ENCODE data around the gene DSG2.

DSG2 gene

DNA sequence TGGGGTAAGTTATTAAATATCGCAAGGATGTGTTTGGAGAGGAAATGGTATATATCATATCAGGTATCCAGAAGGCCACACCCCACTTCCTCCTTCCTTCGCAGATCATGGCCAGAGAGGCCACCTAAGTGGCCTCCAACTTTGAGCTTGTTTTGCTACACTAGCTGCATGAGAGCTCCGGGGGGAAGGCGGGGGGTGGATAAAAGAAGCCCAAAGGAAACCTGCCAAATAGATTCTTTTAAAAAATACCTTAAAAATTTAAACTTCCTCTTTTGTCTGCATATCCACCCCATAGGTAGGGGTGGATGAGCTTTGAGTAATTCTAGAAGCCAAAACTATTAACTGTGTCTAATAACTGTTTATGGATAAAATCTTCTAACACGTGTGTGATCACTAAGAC lies 88.0 kb downstream of the DSG2 start:
- no peaks in the 10 kb centered on the region for H3K4me1 ChIP-seq (ENCODE audit: control insufficient read depth, insufficient read depth, low read length, unreplicated experiment)
- no peaks in the 10 kb centered on the region for H3K79me2 ChIP-seq (ENCODE audit: control insufficient read depth, insufficient read depth, low read length, unreplicated experiment)
- H2AFZ ChIP-seq (ENCODE audit: low read length, unreplicated experiment) = no peak overlapping the region
- H3K36me3 ChIP-seq (ENCODE audit: insufficient read depth, low read length) = no peaks in the 10 kb centered on the region
- peaks cover 17% of the 10 kb centered on the region for H3K27me3 ChIP-seq (ENCODE audit: insufficient read depth, low read length)
- H3K27ac ChIP-seq (ENCODE audit: low read depth, low read length) = no peak overlapping the region
- no peak overlapping the region for H3K4me3 ChIP-seq (ENCODE audit: low read depth, low read length)

DNA sequence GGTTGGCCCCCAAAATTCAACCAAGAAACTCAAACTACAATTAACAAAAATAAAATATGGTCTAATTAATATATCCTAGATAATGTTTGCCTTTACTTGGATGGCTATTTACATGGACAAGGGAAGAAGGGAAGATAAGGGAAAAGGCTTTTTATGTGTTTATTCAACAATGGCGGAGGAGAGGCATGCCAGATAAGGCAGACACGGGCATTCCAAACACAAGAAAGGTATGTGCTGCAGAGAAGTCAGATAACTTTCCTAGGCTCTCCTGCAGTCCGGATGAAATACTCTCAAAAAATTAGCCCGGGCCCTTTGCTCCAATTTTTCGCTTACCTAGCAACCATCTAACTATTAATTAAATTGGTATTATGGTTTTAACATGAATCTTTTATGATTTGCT lies 88.6 kb downstream of the DSG2 start:
- Histone ChIP-seq H3K27ac (ENCODE audit: low read depth, low read length) (no peak overlapping the region), H3K4me1 (ENCODE audit: control insufficient read depth, insufficient read depth, low read length, unreplicated experiment) (no peaks in the 10 kb centered on the region), H3K27me3 (ENCODE audit: insufficient read depth, low read length) (peaks cover 21% of the 10 kb centered on the region), H3K79me2 (ENCODE audit: control insufficient read depth, insufficient read depth, low read length, unreplicated experiment) (no peaks in the 10 kb centered on the region), H3K4me3 (ENCODE audit: low read depth, low read length) (no peak overlapping the region), H3K36me3 (ENCODE audit: insufficient read depth, low read length) (no peaks in the 10 kb centered on the region), H2AFZ (ENCODE audit: low read length, unreplicated experiment) (no peak overlapping the region)

DNA sequence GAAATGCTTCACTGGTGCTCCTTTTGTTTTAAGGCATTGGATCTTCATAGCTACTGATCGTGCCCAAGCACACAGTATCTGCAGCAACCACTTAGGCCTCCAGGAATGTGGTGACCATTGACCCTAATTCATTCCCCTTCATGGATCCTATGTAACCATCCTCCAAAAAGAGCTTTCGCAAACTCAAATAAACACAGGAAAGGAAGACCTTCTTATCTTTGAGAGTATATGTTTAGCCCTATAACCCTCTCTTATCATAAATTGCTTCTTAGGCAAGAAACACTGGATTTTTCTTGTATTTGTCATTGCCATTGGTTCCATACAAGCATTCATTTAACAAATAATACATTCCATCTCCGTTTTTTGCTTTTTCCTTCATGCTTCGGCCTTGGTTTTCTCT lies 89.6 kb downstream of the DSG2 start:
- H3K4me3 ChIP-seq (ENCODE audit: low read depth, low read length) = no peak overlapping the region
- no peak overlapping the region for H3K27ac ChIP-seq (ENCODE audit: low read depth, low read length)
- H3K27me3 ChIP-seq (ENCODE audit: insufficient read depth, low read length) = peaks cover 30% of the 10 kb centered on the region
- H2AFZ ChIP-seq (ENCODE audit: low read length, unreplicated experiment) = no peak overlapping the region
- no peaks in the 10 kb centered on the region for H3K36me3 ChIP-seq (ENCODE audit: insufficient read depth, low read length)
- no peaks in the 10 kb centered on the region for H3K79me2 ChIP-seq (ENCODE audit: control insufficient read depth, insufficient read depth, low read length, unreplicated experiment)
- H3K4me1 ChIP-seq (ENCODE audit: control insufficient read depth, insufficient read depth, low read length, unreplicated experiment) = no peaks in the 10 kb centered on the region

DNA sequence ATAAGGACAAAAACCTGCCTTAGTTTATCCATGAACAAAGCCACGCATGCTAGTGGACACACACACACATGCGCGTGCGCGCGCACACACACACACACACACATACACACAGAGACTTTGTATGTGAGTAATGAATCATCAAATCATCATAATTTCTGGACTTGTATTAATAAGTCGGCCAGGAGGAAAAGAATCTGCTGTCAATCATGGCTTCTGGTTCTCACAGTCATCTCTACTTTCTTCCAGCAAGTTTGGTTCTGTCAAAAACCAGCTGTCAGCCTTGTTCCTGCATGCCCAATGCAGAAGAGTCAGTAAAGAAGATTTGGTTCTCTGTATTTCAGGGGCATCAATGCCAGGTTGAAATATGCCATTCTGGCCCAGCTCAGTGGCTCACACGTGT lies 92.6 kb downstream of the DSG2 start:
- Histone ChIP-seq H3K79me2 (ENCODE audit: control insufficient read depth, insufficient read depth, low read length, unreplicated experiment) (no peaks in the 10 kb centered on the region), H2AFZ (ENCODE audit: low read length, unreplicated experiment) (no peak overlapping the region), H3K4me3 (ENCODE audit: low read depth, low read length) (no peak overlapping the region), H3K27ac (ENCODE audit: low read depth, low read length) (no peak overlapping the region), H3K4me1 (ENCODE audit: control insufficient read depth, insufficient read depth, low read length, unreplicated experiment) (no peaks in the 10 kb centered on the region), H3K36me3 (ENCODE audit: insufficient read depth, low read length) (no peaks in the 10 kb centered on the region), H3K27me3 (ENCODE audit: insufficient read depth, low read length) (peaks cover 56% of the 10 kb centered on the region)

DNA sequence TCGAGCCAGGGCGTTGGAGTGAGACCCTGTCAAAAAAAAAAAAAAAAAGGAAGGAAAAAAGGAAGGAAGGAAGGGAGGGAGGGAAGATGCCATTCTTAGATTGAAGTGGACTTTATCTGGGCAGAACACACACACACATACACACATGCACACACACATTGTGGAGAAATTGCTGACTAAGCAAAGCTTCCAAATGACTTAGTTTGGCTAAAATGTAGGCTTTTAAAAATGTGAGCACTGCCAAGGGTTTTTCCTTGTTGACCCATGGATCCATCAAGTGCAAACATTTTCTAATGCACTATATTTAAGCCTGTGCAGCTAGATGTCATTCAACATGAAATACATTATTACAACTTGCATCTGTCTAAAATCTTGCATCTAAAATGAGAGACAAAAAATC lies 93.1 kb downstream of the DSG2 start:
- H2AFZ ChIP-seq (ENCODE audit: low read length, unreplicated experiment) = no peak overlapping the region
- H3K4me3 ChIP-seq (ENCODE audit: low read depth, low read length) = no peak overlapping the region
- H3K27ac ChIP-seq (ENCODE audit: low read depth, low read length) = no peak overlapping the region
- H3K36me3 ChIP-seq (ENCODE audit: insufficient read depth, low read length) = no peaks in the 10 kb centered on the region
- H3K79me2 ChIP-seq (ENCODE audit: control insufficient read depth, insufficient read depth, low read length, unreplicated experiment) = no peaks in the 10 kb centered on the region
- no peaks in the 10 kb centered on the region for H3K4me1 ChIP-seq (ENCODE audit: control insufficient read depth, insufficient read depth, low read length, unreplicated experiment)
- peaks cover 59% of the 10 kb centered on the region for H3K27me3 ChIP-seq (ENCODE audit: insufficient read depth, low read length)

DNA sequence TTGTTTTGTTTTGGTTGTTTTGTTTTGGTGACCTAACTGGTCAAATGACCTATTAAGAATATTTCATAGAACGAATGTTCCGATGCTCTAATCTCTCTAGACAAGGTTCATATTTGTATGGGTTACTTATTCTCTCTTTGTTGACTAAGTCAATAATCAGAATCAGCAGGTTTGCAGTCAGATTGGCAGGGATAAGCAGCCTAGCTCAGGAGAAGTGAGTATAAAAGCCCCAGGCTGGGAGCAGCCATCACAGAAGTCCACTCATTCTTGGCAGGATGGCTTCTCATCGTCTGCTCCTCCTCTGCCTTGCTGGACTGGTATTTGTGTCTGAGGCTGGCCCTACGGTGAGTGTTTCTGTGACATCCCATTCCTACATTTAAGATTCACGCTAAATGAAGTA lies 93.7 kb downstream of the DSG2 start, which contains the start of gene TTR:
Gene TTR, plus strand, starts transcription at position 250 of the 400 bp plus-strand sequence. Its CDS starts 26 bp downstream, at position 276.
- no peaks in the 10 kb centered on the region for H3K79me2 ChIP-seq (ENCODE audit: control insufficient read depth, insufficient read depth, low read length, unreplicated experiment)

DNA sequence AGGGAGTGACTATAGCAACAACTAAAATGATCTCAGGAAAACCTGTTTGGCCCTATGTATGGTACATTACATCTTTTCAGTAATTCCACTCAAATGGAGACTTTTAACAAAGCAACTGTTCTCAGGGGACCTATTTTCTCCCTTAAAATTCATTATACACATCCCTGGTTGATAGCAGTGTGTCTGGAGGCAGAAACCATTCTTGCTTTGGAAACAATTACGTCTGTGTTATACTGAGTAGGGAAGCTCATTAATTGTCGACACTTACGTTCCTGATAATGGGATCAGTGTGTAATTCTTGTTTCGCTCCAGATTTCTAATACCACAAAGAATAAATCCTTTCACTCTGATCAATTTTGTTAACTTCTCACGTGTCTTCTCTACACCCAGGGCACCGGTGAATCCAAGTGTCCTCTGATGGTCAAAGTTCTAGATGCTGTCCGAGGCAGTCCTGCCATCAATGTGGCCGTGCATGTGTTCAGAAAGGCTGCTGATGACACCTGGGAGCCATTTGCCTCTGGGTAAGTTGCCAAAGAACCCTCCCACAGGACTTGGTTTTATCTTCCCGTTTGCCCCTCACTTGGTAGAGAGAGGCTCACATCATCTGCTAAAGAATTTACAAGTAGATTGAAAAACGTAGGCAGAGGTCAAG lies 94.7 kb downstream of the DSG2 start:
- no peak overlapping the region for H3K27ac ChIP-seq (ENCODE audit: low read depth, low read length)
- peaks cover 62% of the 10 kb centered on the region for H3K27me3 ChIP-seq (ENCODE audit: insufficient read depth, low read length)
- H3K36me3 ChIP-seq (ENCODE audit: insufficient read depth, low read length) = no peaks in the 10 kb centered on the region
- no peak overlapping the region for H2AFZ ChIP-seq (ENCODE audit: low read length, unreplicated experiment)
- no peaks in the 10 kb centered on the region for H3K4me1 ChIP-seq (ENCODE audit: control insufficient read depth, insufficient read depth, low read length, unreplicated experiment)
- H3K4me3 ChIP-seq (ENCODE audit: low read depth, low read length) = no peak overlapping the region
- H3K79me2 ChIP-seq (ENCODE audit: control insufficient read depth, insufficient read depth, low read length, unreplicated experiment) = no peaks in the 10 kb centered on the region

More for the DNA sequence above, 93.7 kb downstream of the DSG2 start, which contains the start of gene TTR:
- Histone ChIP-seq H3K27ac (ENCODE audit: low read depth, low read length) (no peak within 1 kb of the TSS), H3K36me3 (ENCODE audit: insufficient read depth, low read length) (no peaks in the 10 kb centered on the region), H3K4me3 (ENCODE audit: low read depth, low read length) (no peak within 1 kb of the TSS), H2AFZ (ENCODE audit: low read length, unreplicated experiment) (no peak within 1 kb of the TSS), H3K4me1 (ENCODE audit: control insufficient read depth, insufficient read depth, low read length, unreplicated experiment) (no peaks in the 10 kb centered on the region), H3K27me3 (ENCODE audit: insufficient read depth, low read length) (peaks cover 62% of the 10 kb centered on the region)

DNA sequence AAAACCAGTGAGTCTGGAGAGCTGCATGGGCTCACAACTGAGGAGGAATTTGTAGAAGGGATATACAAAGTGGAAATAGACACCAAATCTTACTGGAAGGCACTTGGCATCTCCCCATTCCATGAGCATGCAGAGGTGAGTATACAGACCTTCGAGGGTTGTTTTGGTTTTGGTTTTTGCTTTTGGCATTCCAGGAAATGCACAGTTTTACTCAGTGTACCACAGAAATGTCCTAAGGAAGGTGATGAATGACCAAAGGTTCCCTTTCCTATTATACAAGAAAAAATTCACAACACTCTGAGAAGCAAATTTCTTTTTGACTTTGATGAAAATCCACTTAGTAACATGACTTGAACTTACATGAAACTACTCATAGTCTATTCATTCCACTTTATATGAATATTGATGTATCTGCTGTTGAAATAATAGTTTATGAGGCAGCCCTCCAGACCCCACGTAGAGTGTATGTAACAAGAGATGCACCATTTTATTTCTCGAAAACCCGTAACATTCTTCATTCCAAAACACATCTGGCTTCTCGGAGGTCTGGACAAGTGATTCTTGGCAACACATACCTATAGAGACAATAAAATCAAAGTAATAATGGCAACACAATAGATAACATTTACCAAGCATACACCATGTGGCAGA lies 97.3 kb downstream of the DSG2 start:
- Histone ChIP-seq H3K36me3 (ENCODE audit: insufficient read depth, low read length) (no peaks in the 10 kb centered on the region), H3K27me3 (ENCODE audit: insufficient read depth, low read length) (peaks cover 55% of the 10 kb centered on the region), H3K4me1 (ENCODE audit: control insufficient read depth, insufficient read depth, low read length, unreplicated experiment) (no peaks in the 10 kb centered on the region), H3K4me3 (ENCODE audit: low read depth, low read length) (no peak overlapping the region), H3K79me2 (ENCODE audit: control insufficient read depth, insufficient read depth, low read length, unreplicated experiment) (no peaks in the 10 kb centered on the region), H2AFZ (ENCODE audit: low read length, unreplicated experiment) (no peak overlapping the region), H3K27ac (ENCODE audit: low read depth, low read length) (no peak overlapping the region)

DNA sequence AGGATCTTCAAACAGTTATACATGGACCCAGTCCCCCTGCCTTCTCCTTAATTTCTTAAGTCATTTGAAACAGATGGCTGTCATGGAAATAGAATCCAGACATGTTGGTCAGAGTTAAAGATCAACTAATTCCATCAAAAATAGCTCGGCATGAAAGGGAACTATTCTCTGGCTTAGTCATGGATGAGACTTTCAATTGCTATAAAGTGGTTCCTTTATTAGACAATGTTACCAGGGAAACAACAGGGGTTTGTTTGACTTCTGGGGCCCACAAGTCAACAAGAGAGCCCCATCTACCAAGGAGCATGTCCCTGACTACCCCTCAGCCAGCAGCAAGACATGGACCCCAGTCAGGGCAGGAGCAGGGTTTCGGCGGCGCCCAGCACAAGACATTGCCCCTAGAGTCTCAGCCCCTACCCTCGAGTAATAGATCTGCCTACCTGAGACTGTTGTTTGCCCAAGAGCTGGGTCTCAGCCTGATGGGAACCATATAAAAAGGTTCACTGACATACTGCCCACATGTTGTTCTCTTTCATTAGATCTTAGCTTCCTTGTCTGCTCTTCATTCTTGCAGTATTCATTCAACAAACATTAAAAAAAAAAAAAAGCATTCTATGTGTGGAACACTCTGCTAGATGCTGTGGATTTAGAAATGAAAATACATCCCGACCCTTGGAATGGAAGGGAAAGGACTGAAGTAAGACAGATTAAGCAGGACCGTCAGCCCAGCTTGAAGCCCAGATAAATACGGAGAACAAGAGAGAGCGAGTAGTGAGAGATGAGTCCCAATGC lies 98.3 kb downstream of the DSG2 start:
- Histone ChIP-seq H3K4me1 (ENCODE audit: control insufficient read depth, insufficient read depth, low read length, unreplicated experiment) (no peaks in the 10 kb centered on the region), H3K4me3 (ENCODE audit: low read depth, low read length) (no peak overlapping the region), H3K79me2 (ENCODE audit: control insufficient read depth, insufficient read depth, low read length, unreplicated experiment) (no peaks in the 10 kb centered on the region), H3K27me3 (ENCODE audit: insufficient read depth, low read length) (peaks cover 48% of the 10 kb centered on the region), H2AFZ (ENCODE audit: low read length, unreplicated experiment) (no peak overlapping the region), H3K27ac (ENCODE audit: low read depth, low read length) (no peak overlapping the region), H3K36me3 (ENCODE audit: insufficient read depth, low read length) (no peaks in the 10 kb centered on the region)

DNA sequence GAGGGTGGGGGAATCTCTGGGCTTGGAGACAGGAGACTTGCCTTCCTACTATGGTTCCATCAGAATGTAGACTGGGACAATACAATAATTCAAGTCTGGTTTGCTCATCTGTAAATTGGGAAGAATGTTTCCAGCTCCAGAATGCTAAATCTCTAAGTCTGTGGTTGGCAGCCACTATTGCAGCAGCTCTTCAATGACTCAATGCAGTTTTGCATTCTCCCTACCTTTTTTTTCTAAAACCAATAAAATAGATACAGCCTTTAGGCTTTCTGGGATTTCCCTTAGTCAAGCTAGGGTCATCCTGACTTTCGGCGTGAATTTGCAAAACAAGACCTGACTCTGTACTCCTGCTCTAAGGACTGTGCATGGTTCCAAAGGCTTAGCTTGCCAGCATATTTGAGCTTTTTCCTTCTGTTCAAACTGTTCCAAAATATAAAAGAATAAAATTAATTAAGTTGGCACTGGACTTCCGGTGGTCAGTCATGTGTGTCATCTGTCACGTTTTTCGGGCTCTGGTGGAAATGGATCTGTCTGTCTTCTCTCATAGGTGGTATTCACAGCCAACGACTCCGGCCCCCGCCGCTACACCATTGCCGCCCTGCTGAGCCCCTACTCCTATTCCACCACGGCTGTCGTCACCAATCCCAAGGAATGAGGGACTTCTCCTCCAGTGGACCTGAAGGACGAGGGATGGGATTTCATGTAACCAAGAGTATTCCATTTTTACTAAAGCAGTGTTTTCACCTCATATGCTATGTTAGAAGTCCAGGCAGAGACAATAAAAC lies 100.2 kb downstream of the DSG2 start:
- Histone ChIP-seq H3K4me3 (ENCODE audit: low read depth, low read length) (no peak overlapping the region), H3K4me1 (ENCODE audit: control insufficient read depth, insufficient read depth, low read length, unreplicated experiment) (no peaks in the 10 kb centered on the region), H2AFZ (ENCODE audit: low read length, unreplicated experiment) (no peak overlapping the region), H3K36me3 (ENCODE audit: insufficient read depth, low read length) (no peaks in the 10 kb centered on the region), H3K27ac (ENCODE audit: low read depth, low read length) (no peak overlapping the region), H3K79me2 (ENCODE audit: control insufficient read depth, insufficient read depth, low read length, unreplicated experiment) (no peaks in the 10 kb centered on the region), H3K27me3 (ENCODE audit: insufficient read depth, low read length) (peaks cover 29% of the 10 kb centered on the region)
